HG02885 (cell line): ENCODE results near the gene PAH.
"Not testable (repeated sequence)": the region's sequence is repeated elsewhere in the genome, so short reads cannot be mapped to it uniquely, and the experiment has no call there.

ENCODE experiments used
- ATAC-seq: cut with Tn5 transposase; IDR thresholded peaks from one replicate; pipeline ENCODE4 v1.9.1; 2021; ENCODE audit warnings: mild to moderate bottlenecking; ENCODE audit not compliant: unreplicated experiment, poor library complexity

Gene PAH

GRCh38 chr12:102833687-102834441 lies 83.2 kb downstream of the PAH start:
- no peak for ATAC-seq

DNA sequence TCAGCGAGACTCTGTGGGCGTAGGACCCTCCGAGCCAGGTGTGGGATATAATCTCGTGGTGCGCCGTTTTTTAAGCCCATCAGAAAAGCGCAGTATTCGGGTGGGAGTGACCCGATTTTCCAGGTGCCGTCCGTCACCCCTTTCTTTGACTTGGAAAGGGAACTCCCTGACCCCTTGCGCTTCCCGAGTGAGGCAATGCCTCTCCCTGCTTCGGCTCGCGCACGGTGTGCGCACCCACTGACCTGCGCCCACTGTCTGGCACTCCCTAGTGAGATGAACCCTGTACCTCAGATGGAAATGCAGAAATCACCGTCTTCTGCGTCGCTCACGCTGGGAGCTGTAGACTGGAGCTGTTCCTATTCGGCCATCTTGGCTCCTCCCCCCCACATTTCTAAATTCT lies 84.2 kb downstream of the PAH start:
- ATAC-seq: not testable (repeated sequence)

- ATAC-seq: no peak
Observed at GRCh38 chr12:102824218-102824835, 92.7 kb downstream of the PAH start.

DNA sequence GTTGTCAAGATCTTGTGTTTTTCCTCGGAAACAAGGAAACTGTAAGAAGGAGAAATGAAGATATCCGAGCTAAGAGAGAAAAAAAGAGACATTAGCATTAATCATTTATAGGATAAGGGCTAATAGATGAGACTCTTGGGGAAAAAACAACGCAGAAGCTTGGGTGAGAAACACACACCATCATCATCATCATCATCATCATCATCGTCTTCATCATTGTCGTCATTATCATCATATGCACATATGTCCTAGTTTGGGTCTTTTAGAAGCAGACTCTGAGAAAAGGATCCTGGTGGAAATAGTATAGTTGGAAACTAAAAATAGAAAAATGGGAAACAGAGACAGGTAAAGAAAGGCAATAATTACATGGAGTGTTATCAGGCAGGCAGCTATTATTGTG lies 95.9 kb downstream of the PAH start:
- ATAC-seq: no peak

DNA sequence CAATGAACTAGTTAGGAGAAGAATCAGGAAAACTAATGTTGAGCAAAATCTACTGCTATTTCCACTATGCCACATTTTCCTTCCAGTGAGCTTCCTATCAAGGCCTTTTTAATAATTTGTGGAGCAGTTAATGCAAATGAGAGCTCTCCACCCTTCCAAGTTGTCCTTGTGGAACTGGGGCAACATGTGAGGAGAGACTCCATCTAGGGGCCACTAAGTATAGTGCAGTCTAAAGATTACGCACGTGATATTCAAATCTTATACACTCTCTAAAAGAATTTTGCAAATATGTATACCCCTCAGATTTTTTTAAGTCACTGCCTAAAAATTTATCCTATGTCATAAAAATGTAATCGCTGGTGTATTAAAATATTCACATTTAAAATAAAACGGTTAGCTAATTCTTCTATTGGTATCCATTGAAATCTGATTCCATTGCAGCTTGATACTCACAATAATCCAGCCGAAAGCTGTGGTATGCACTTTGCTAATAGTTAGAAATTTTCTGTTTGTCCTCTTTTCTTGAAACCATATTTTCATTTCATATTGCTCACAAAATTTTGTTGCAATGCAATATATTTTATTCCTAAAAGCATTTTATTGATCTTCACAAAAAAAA lies 100.1 kb downstream of the PAH start:
- no peak for ATAC-seq

DNA sequence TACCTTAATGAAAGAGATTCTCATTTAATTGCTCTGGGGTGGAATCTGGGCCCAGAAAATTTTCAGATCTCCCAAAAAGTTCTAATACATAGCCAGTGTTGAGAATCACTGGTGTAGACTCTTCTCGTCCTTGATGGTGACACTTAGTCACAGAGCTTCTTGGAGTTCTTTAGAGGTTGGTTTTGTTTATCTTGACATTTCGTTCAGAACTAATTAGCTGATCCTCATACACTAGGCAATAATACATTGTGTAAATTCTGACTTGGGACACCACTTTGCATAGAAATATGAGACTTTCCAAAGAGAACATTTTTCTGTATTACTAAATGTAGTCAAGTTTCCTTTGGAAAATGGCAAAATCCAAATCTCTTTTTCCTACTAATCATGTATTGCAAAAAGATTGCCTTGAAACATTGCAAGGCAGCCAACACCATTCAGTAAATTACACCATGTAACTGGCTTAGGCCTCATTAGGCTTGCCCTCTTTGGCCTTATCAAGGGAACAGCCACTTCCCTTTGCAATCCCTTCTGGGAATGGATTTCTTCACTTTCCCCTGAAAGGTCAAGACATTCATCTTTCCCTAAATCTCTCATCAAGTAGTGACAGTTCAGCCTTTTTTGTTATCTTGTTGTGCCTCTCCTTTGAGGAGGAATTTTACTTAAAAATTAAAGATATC lies 102.2 kb downstream of the PAH start:
- ATAC-seq: no peak

- ATAC-seq: no peak
Observed at GRCh38 chr12:102812344-102812743, 104.7 kb downstream of the PAH start.

- no peak for ATAC-seq
Observed at GRCh38 chr12:102811110-102811737, 105.8 kb downstream of the PAH start.

DNA sequence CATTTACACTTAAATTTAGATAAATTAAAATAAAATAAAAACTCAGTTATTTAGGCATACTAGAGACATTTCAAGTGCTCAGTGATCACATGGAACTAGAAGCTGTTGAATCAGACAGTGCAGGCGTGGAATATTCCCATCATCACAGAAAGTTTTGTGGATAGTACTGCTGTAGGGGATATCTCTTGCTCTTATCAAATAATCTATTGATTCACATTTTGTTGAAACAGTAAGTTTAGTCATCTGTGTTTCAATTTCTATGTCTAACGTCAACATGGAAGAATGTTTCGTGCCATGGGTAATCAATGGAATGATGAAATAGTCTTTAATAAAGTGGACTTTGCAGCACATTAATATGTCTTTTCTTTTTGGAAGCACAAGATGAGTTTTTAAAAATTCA lies 108.6 kb downstream of the PAH start:
- no peak for ATAC-seq

- ATAC-seq: no peak
Observed at GRCh38 chr12:102806592-102806991, 110.5 kb downstream of the PAH start.

DNA sequence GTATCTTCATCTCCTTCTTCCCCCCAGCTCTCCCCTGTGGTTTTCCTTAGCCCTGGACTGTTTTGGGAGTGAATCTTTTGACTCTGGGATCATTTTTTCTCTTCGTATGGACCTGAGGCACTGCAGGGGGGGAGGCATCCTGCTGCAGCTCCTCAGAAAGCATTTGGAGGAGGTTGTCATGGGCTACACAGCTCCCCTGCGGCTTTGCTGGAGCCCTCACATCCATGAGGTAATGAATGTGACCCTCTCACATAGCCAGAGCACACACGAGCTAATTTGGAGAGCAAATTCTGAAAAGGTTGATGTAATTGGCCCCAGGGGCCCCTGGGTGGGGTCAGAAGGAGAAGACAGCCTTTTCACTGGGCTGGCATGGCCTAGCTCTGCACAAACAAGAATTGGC lies 110.9 kb downstream of the PAH start:
- ATAC-seq: no peak

DNA sequence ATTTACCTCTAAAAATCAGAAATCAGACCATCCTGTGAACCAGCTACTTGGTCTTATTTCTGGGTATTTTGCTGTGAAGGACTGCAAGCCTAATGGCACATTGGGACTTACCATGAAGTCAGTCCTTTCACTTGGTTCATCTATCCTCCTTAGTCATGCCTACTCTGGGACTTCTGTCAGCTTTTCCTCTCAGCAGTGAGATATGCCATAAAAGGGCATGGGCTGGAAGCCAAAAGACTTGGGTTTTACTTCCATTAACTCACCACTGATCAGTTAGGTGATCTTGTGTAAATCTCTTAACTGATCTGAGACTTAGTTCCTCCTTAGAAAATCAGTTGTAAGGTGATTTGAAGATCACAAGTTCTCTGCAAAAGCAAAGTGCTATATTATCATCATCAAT lies 116.5 kb downstream of the PAH start:
- ATAC-seq: no peak

DNA sequence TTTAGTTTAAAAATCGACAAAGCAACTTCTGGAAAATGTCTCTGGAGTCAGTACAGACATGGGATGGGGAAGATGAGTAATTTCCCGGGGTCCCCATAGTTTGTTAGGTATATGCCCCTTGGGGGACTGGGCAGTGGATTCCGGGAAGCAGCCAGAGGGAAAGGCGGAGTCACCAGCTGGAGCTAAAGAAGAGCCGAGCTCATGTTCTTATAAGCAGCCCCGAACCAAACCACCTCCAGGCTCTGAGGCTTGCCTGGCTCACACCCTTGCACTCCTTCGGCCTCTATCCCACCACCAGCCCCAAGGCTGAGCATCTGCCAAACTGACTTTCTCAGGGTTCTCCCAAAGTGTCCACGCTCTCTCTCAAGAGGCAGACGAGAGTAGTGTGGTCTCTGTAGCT lies 117.8 kb downstream of the PAH start:
- ATAC-seq: no peak

GRCh38 chr12:102797528-102797927 lies 119.5 kb downstream of the PAH start:
- ATAC-seq: no peak

DNA sequence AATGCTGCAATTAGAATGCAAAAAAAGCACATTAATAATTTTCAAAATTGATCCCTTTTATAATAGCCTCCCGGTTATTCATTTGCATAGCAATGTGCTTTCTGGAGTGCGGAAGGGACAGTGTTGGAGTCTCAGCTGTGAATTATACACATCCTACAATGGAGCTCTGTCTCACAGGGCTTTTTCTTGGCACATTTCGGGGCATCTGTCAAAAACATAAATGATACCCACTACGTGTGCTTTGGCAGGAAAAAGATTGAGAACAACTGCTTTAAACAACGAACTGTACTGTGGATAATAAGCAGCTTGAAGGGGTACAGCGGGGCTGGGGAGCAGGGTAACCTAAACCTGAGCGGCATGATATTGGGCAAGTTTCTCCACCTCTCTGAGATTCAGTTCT lies 123.1 kb downstream of the PAH start:
- ATAC-seq: no peak
